Psoas muscle (tissue), 8 donors: Measurements from ENCODE around the gene LMBR1. TPM values are rescaled to one million over a fixed set of nuclear protein-coding genes. Genes with fewer than 3 reads are reported as not detected.
A peak's percentile ranks its signal among the peaks of the same experiment; 100 is the strongest.

Experiments used
- ATAC-seq, 4 donors: fragments of 200-7000 bp; cut with Tn5 transposase; one replicate each; pipeline ENCODE4 v1.9.1; 2020; ENCODE audit warnings: moderate library complexity in 3 of 4, mild to moderate bottlenecking in 2 of 4
- DNase-seq, 2 donors: peaks; one replicate each; pipeline ENCODE4 v3.0.0-alpha.2; 2020
- H3K27ac ChIP-seq: fragments of 200-600 bp; one replicate; pipeline ENCODE4 v1.8.0; 2022
- H3K27me3 ChIP-seq, 3 donors: fragments of 200-600 bp in 1 of 3; one replicate each; pipeline versions ENCODE4 v1.6.1 to v1.8.0; 2013 to 2022; ENCODE audit warnings: low read length in 2 of 3, mild to moderate bottlenecking in 2 of 3, moderate library complexity in 1 of 3; ENCODE audit not compliant: insufficient read depth in 3 of 3
- H3K36me3 ChIP-seq, 2 donors: fragments of 200-600 bp in 1 of 2; one replicate each; pipeline versions ENCODE4 v1.6.1 to v1.8.0; 2013 to 2022; ENCODE audit warnings: low read depth in 1 of 2, mild to moderate bottlenecking in 1 of 2, moderate library complexity in 1 of 2; ENCODE audit not compliant: insufficient read depth in 1 of 2
- H3K4me1 ChIP-seq: fragments of 200-600 bp; one replicate; pipeline ENCODE4 v1.8.0; 2022
- H3K4me3 ChIP-seq: fragments of 200-600 bp; one replicate; pipeline ENCODE4 v1.8.0; 2022; ENCODE audit warnings: mild to moderate bottlenecking
- H3K9me3 ChIP-seq: fragments of 200-600 bp; one replicate; pipeline ENCODE4 v1.8.0; 2022
- WGBS, 3 donors: extraction: QIAGEN DNeasy Blood & Tissue Kit; methylation state at CpG; one replicate each; pipeline versions ENCODE4 v1.1.6 to v1.1.7; 2013; 5-methylcytosine and 5-hydroxymethylcytosine counted together
- intact Hi-C, 2 donors: fragments of 100-400 bp; cut with DNase I; formaldehyde crosslinking; loops; one replicate each; pipeline versions ENCODE4 v1.11.0 to v1.14.2; 2022
- polyA plus RNA-seq, 3 donors: library from polyadenylated mRNA; stranded (reverse); fragments of 200-250 nt; gene quantifications; one replicate each; pipeline ENCODE4 v1.2.3, GENCODE V29; 2013
- total RNA-seq, 4 donors: library from RNA; stranded (reverse); fragmentation: NEBNext Ultra II Directional in 2 of 4; extraction: Animal tissue kit (Norgen Biotek cat#: 25700) in 2 of 4; gene quantifications; one replicate each; pipeline versions ENCODE4 v1.2.1 to v1.2.4, GENCODE V29; 2021 to 2023
- TF ChIP-seq, protein P1 (sequence below): fragments of 200-600 bp; IDR thresholded peaks from one replicate; pipeline ENCODE4 v1.8.0; 2022; ENCODE audit warnings: antibody characterized with exemption
- donor health status: healthy with polysubstance abuse.
- donor health status: DM: no; HTN: no; CAD: no; lungs with moderate emphysema.
- donor health status: Bipolar disorder and iron deficiency.
- donor health status: healthy.
- donor health status: DM: yes; HTN: yes; CAD: no.
- donor health status: DM: no; HTN: no; CAD: no.
- donor health status: DM: no; HTN: no; CAD: no.
- donor health status: DM: yes; HTN: yes; CAD: no.

The LMBR1 gene
- total and polyA plus RNA-seq, 7 donors: 6.4 to 33.3 (median 21.7) TPM

DNA sequence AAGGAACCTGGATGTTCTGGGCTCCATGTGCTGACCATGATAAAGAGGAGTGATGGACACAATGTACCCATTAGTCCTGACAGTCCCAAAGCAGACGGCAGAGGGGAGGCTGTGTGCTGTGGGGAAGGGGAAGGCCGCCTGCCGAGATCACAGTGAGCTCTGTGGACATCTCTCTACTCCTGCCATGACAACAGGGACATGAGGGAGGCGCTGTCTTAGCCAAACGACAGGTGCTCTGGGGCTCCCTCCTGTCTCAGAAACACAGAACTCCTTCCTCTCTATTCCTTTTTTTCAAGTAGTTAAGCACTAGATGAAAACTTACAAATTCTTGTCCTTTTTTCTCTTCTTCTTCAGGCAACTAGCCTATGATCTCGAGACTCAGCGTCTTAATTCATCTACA lies 139.4 kb downstream of the LMBR1 start:
- Histone ChIP-seq H3K27me3 (no peaks in the 10 kb centered on the region), H3K9me3 (no peaks in the 10 kb centered on the region), H3K4me1 (no peaks in the 10 kb centered on the region), H3K27ac (no peak overlapping the region), H3K36me3 (peaks cover 0 to 4% of the 10 kb centered on the region in 2 donors), H3K4me3 (no peak overlapping the region)
- TF ChIP-seq, protein P1, sequence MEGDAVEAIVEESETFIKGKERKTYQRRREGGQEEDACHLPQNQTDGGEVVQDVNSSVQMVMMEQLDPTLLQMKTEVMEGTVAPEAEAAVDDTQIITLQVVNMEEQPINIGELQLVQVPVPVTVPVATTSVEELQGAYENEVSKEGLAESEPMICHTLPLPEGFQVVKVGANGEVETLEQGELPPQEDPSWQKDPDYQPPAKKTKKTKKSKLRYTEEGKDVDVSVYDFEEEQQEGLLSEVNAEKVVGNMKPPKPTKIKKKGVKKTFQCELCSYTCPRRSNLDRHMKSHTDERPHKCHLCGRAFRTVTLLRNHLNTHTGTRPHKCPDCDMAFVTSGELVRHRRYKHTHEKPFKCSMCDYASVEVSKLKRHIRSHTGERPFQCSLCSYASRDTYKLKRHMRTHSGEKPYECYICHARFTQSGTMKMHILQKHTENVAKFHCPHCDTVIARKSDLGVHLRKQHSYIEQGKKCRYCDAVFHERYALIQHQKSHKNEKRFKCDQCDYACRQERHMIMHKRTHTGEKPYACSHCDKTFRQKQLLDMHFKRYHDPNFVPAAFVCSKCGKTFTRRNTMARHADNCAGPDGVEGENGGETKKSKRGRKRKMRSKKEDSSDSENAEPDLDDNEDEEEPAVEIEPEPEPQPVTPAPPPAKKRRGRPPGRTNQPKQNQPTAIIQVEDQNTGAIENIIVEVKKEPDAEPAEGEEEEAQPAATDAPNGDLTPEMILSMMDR: no peak
- WGBS, 3 donors: 84 to 88% (median 88%) methylated on average over 7 of the region's 7 CpGs
- no peak for ATAC-seq
- intact Hi-C loops: no loop called here
- DNase-seq: no peak

DNA sequence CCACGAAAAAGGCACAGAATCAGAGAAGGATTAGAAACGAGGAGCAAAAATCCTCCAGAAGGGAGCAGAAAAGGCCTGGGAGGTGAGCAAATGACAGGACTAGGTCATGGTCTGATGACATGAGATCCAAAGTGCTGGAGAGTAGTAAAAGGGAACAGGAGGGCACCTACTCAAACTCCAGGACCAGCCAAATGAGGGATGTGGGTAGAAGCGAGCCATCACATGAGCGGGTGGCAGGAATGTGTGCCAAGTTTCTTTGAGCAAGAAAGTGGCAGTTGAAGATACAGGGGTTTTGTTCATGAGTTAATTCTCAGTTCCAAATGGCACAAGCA lies 139.8 kb downstream of the LMBR1 start:
- TF ChIP-seq, protein P1: no peak
- Histone ChIP-seq H3K4me3 (no peak overlapping the region), H3K27ac (no peak overlapping the region), H3K36me3 (peaks cover 0 to 4% of the 10 kb centered on the region in 2 donors), H3K4me1 (no peaks in the 10 kb centered on the region), H3K27me3 (no peaks in the 10 kb centered on the region), H3K9me3 (no peaks in the 10 kb centered on the region)
- intact Hi-C loops: no loop called here
- DNase-seq: no peak
- WGBS, 3 donors: 81 to 85% (median 82%) methylated on average over 4 of the region's 4 CpGs
- no peak for ATAC-seq

DNA sequence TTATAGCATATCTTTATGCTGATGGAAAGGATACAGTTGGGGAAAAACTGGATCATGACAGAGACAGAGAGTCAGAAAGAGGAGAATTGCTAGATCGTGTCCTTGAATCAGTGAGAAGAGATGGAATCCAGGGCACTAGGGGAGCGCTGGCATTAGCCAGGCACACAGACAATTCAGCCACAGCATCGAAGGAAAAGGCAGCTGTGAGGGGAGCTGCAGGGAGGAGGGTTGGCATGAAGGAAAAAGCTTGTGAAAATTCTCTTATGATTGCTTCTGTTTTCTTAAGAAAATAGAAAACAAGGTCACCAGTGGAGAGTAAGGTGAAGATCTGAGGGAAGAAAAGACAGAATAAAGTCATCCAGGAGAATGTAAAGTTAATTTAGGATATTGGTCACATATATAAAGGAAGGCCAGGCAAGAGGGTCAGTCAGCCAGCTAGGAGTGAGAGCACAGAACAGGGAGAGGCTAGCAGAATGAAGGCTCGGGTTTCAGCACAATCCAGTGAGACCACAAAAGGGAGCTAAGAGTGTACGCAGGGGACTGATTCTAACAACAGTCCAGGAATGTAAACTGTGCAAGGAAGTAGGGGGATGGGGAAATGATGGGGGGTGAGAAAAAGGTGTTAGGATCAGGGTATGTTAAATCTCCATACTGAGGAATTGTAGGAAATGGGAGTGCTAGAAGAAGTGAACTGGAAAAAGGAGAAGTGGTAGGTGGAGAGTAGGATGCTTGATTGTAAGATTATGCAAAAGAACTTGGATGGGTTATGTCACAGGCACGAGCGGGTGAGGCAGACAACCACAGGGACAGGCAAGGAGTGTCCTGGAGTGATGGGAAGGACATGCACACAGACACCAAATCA lies 140.4 kb downstream of the LMBR1 start:
- no peaks in the 10 kb centered on the region for H3K27me3 ChIP-seq
- WGBS, 3 donors: 63 to 71% (median 68%) methylated on average over 7 of the region's 7 CpGs
- H3K36me3 ChIP-seq: peaks cover 0 to 4% of the 10 kb centered on the region in 2 donors
- DNase-seq: no peak
- no peak overlapping the region for H3K4me3 ChIP-seq
- intact Hi-C loops: no loop called here
- no peaks in the 10 kb centered on the region for H3K4me1 ChIP-seq
- TF ChIP-seq, protein P1: no peak
- ATAC-seq: no peak
- H3K27ac ChIP-seq: no peak overlapping the region
- no peaks in the 10 kb centered on the region for H3K9me3 ChIP-seq

DNA sequence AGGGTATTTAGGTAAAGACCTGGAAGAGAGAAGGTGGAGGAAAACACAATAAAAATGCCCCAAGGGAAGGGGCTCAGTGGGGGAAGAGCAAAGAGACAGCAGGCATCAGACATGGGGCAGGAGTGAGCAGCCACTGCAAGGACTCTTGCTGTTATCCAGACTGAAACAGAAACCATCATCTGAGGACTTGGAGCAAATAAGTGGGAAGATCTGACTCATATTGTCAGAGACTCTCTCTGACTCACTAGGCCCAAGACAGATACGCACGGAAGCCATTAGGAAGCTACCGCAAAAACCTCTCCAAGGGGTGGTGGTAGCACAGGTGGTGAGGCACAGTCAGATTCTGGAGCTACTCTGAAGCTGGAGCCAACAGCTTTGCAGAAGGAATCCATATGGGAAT lies 141.7 kb downstream of the LMBR1 start:
- Histone ChIP-seq H3K36me3 (peaks cover 0 to 4% of the 10 kb centered on the region in 2 donors), H3K4me1 (no peaks in the 10 kb centered on the region), H3K9me3 (no peaks in the 10 kb centered on the region), H3K27me3 (no peaks in the 10 kb centered on the region), H3K27ac (no peak overlapping the region), H3K4me3 (no peak overlapping the region)
- ATAC-seq: peak in 3 of 4 donors; percentile 58 to 73 (median 66)
- TF ChIP-seq, protein P1: no peak
- intact Hi-C loops: no loop called here
- DNase-seq: no peak
- WGBS, 3 donors: 71 to 79% (median 74%) methylated on average over 3 of the region's 3 CpGs
